Left ventricle myocardium superior (tissue), 1 donor: ENCODE results near the gene NOS1AP. TPM values are rescaled to one million over a fixed set of nuclear protein-coding genes. Genes with fewer than 3 reads are reported as not detected.
A peak's percentile ranks its signal among the peaks of the same experiment; 100 is the strongest.

ENCODE experiments used
- ATAC-seq: fragments of 200-7000 bp; cut with Tn5 transposase; one replicate; pipeline ENCODE4 v1.9.1; 2020; ENCODE audit warnings: mild to moderate bottlenecking, moderate library complexity
- DNase-seq: peaks from one replicate; pipeline ENCODE4 v3.0.0-alpha.2; 2020
- intact Hi-C: fragments of 100-400 bp; cut with micrococcal nuclease; formaldehyde crosslinking; loops from one replicate; pipeline ENCODE4 v1.11.0; 2022
- total RNA-seq: library from RNA; stranded (reverse); fragmentation: NEBNext Ultra II Directional; extraction: Animal tissue kit (Norgen Biotek cat#: 25700); gene quantifications from one replicate; pipeline ENCODE4 v1.2.1, GENCODE V29; 2021
- donor health status: DM: no; HTN: yes; CAD: no; lungs with severe emphysema.

The NOS1AP gene
- total RNA-seq, 1 donor from 2014 or later = 5.0 TPM

- intact Hi-C loops = no loop called here
- DNase-seq = no peak
- no peak for ATAC-seq
Observed at GRCh38 chr1:162363823-162364222, 294.3 kb downstream of the NOS1AP start.

- DNase-seq = no peak
- intact Hi-C loops = no loop called here
- no peak for ATAC-seq
Observed at GRCh38 chr1:162364498-162364897, 295.0 kb downstream of the NOS1AP start.

- no peak for DNase-seq
- intact Hi-C loops = no loop called here
- no peak for ATAC-seq
Observed at GRCh38 chr1:162365284-162366020, 296.0 kb downstream of the NOS1AP start.

GRCh38 chr1:162366149-162366548 is 296.7 kb downstream of the NOS1AP start:
- intact Hi-C loops = no loop called here

GRCh38 chr1:162366671-162367070 is 297.2 kb downstream of the NOS1AP start:
- intact Hi-C loops = no loop called here
- no peak for DNase-seq
- ATAC-seq = peak; percentile 25

More at GRCh38 chr1:162366149-162366548, 296.7 kb downstream of the NOS1AP start:
- DNase-seq = no peak
- no peak for ATAC-seq

GRCh38 chr1:162367073-162367472 is 297.6 kb downstream of the NOS1AP start:
- DNase-seq (peak; percentile 36), ATAC-seq (peak; percentile 57)
- intact Hi-C loops = no loop called here

- intact Hi-C loops = no loop called here
- no peak for DNase-seq
- ATAC-seq = no peak
Observed at GRCh38 chr1:162367772-162368171, 298.3 kb downstream of the NOS1AP start.

- DNase-seq (no peak), ATAC-seq (no peak)
Observed at GRCh38 chr1:162368451-162368850, 299.0 kb downstream of the NOS1AP start.

GRCh38 chr1:162369571-162369970 is 300.1 kb downstream of the NOS1AP start:
- ATAC-seq (no peak), DNase-seq (no peak)
- intact Hi-C loops = no loop called here

More at GRCh38 chr1:162368451-162368850, 299.0 kb downstream of the NOS1AP start:
- intact Hi-C loops = no loop called here

GRCh38 chr1:162370161-162370560 is 300.7 kb downstream of the NOS1AP start:
- ATAC-seq = no peak
- intact Hi-C loops = no loop called here
- no peak for DNase-seq

- ATAC-seq (no peak), DNase-seq (no peak)
- intact Hi-C loops = no loop called here
Observed at GRCh38 chr1:162370721-162371120, 301.2 kb downstream of the NOS1AP start.

- ATAC-seq (no peak), DNase-seq (no peak)
- intact Hi-C loops = no loop called here
Observed at GRCh38 chr1:162371611-162372010, 302.1 kb downstream of the NOS1AP start.

- ATAC-seq = peak; percentile 45
- intact Hi-C loops = no loop called here
- DNase-seq = no peak
Observed at GRCh38 chr1:162372159-162373071, 302.9 kb downstream of the NOS1AP start.

GRCh38 chr1:162373072-162373427 is 303.6 kb downstream of the NOS1AP start:
- intact Hi-C loops = no loop called here
- DNase-seq (no peak), ATAC-seq (no peak)

GRCh38 chr1:162373541-162374260 is 304.2 kb downstream of the NOS1AP start:
- no peak for ATAC-seq
- DNase-seq = no peak
- intact Hi-C loops = no loop called here

- no peak for DNase-seq
- intact Hi-C loops = no loop called here
- ATAC-seq = no peak
Observed at GRCh38 chr1:162374406-162374805, 304.9 kb downstream of the NOS1AP start.

- no peak for DNase-seq
- no peak for ATAC-seq
- intact Hi-C loops = no loop called here
Observed at GRCh38 chr1:162375463-162375862, 306.0 kb downstream of the NOS1AP start.

GRCh38 chr1:162376691-162377090 is 307.2 kb downstream of the NOS1AP start, which contains the start of gene SPATA46:
Gene SPATA46, minus strand, starts transcription at chr1:162376854. Its CDS starts 64 bp downstream, at chr1:162376790.
- intact Hi-C loops = no loop called here
- DNase-seq (no peak), ATAC-seq (no peak)

- no peak for ATAC-seq
- intact Hi-C loops = no loop called here
Observed at GRCh38 chr1:162380061-162380846, 310.8 kb downstream of the NOS1AP start.

More at GRCh38 chr1:162380061-162380846, 310.8 kb downstream of the NOS1AP start:
- DNase-seq = no peak
